T-cell (primary cell): ENCODE measurements around the gene NDUFB10. TPM values are rescaled to one million over a fixed set of nuclear protein-coding genes. Genes with fewer than 3 reads are reported as not detected.

Source experiments
- total RNA-seq, 35 experiments: library from RNA in 6 of 35; stranded (reverse) in 6 of 35; fragments of 120-200 nt in 1 of 35; gene quantifications; one replicate each; pipeline versions ENCODE4 v1.2.1 to v1.2.4 and lab custom pipeline; 2013 to 2026

The NDUFB10 gene
- total RNA-seq, 5 donors from 2014 or later (not counting 1 experiment from before 2014, with no cell fraction given), result 46.3 to 96.5 (median 84.4) TPM

Other genes starting within 250 kb of the NDUFB10 start
- 10 to 100 TPM; 45.1 to 95.9 (median 87.5) TPM for gene NME3, start 188.0 kb upstream of the NDUFB10 start, total RNA-seq
- gene EME2, start 186.7 kb upstream of the NDUFB10 start, total RNA-seq, result 10 to 100 TPM; 23.0 to 50.6 (median 34.5) TPM
- gene MRPS34, start 186.4 kb upstream of the NDUFB10 start, total RNA-seq, result 10 to 100 TPM; 37.5 to 91.2 (median 77.9) TPM
- gene SPSB3, start 177.0 kb upstream of the NDUFB10 start, total RNA-seq, result 100 to 1,000 TPM in 3 of 5 donors, 10 to 100 TPM in 2; 67.3 to 162 (median 139) TPM
- gene NUBP2, start 176.6 kb upstream of the NDUFB10 start, total RNA-seq, result 10 to 100 TPM; 41.2 to 77.0 (median 74.3) TPM
- gene IGFALS, start 165.8 kb upstream of the NDUFB10 start, total RNA-seq, result 1 to 10 TPM in 2 of 5 donors, under 1 TPM in 3; 0.50 to 1.9 (median 0.88) TPM
- gene HAGH, start 132.7 kb upstream of the NDUFB10 start, total RNA-seq, result 100 to 1,000 TPM in 1 of 5 donors, 10 to 100 TPM in 4; 37.6 to 102 (median 70.7) TPM
- gene FAHD1, start 132.3 kb upstream of the NDUFB10 start, total RNA-seq, result 10 to 100 TPM in 3 of 5 donors, 1 to 10 TPM in 2; 6.2 to 15.3 (median 11.2) TPM
- under 1 TPM in 1 of 5 donors, not detected in 4; 0.26 TPM for gene MEIOB, start 87.4 kb upstream of the NDUFB10 start, total RNA-seq
- not detected for gene HS3ST6, start 41.1 kb upstream of the NDUFB10 start, total RNA-seq
- 10 to 100 TPM in 2 of 5 donors, 1 to 10 TPM in 3; 5.6 to 11.9 (median 9.6) TPM for gene MSRB1, start 16.3 kb upstream of the NDUFB10 start, total RNA-seq
- gene RPL3L, start 4.8 kb upstream of the NDUFB10 start, total RNA-seq, result not detected
- 1,000 to 10,000 TPM; 3,208 to 3,662 (median 3,410) TPM for gene RPS2, start 5.3 kb downstream of the NDUFB10 start, total RNA-seq
- gene RNF151, start 7.3 kb downstream of the NDUFB10 start, total RNA-seq, result under 1 TPM in 3 of 5 donors, not detected in 2; 0.38 to 0.66 (median 0.44) TPM
- gene TBL3, start 12.5 kb downstream of the NDUFB10 start, total RNA-seq, result 10 to 100 TPM; 21.1 to 45.6 (median 36.9) TPM
- gene NOXO1, start 21.9 kb downstream of the NDUFB10 start, total RNA-seq, result 1 to 10 TPM in 2 of 5 donors, under 1 TPM in 2, not detected in 1; 0.78 to 2.2 (median 1.3) TPM
- 10 to 100 TPM; 16.1 to 31.9 (median 22.0) TPM for gene GFER, start 24.7 kb downstream of the NDUFB10 start, total RNA-seq
- 1 to 10 TPM; 1.1 to 5.7 (median 1.7) TPM for gene SYNGR3, start 30.4 kb downstream of the NDUFB10 start, total RNA-seq
- gene ZNF598, start 50.3 kb downstream of the NDUFB10 start, total RNA-seq, result 10 to 100 TPM; 44.3 to 73.7 (median 68.8) TPM
- gene NPW, start 60.2 kb downstream of the NDUFB10 start, total RNA-seq, result under 1 TPM in 2 of 5 donors, not detected in 3; 0.43 to 0.44 TPM
- gene NHERF2, start 67.4 kb downstream of the NDUFB10 start, total RNA-seq, result 1 to 10 TPM; 2.9 to 6.8 (median 5.8) TPM
- 10 to 100 TPM in 3 of 5 donors, 1 to 10 TPM in 2; 5.8 to 24.1 (median 18.3) TPM for gene NTHL1, start 88.3 kb downstream of the NDUFB10 start, total RNA-seq
- 100 to 1,000 TPM; 134 to 181 (median 161) TPM for gene TSC2, start 88.4 kb downstream of the NDUFB10 start, total RNA-seq
- gene PKD1, start 176.4 kb downstream of the NDUFB10 start, total RNA-seq, result 100 to 1,000 TPM in 4 of 5 donors, 10 to 100 TPM in 1; 99.4 to 152 (median 137) TPM
- gene RAB26, start 189.1 kb downstream of the NDUFB10 start, total RNA-seq, result under 1 TPM in 2 of 5 donors, not detected in 3; 0.19 to 0.66 TPM
- 10 to 100 TPM; 25.6 to 54.3 (median 43.9) TPM for gene TRAF7, start 196.2 kb downstream of the NDUFB10 start, total RNA-seq
- under 1 TPM in 2 of 5 donors, not detected in 3; 0.06 to 0.47 TPM for gene CASKIN1, start 237.1 kb downstream of the NDUFB10 start, total RNA-seq
- gene MLST8, start 245.9 kb downstream of the NDUFB10 start, total RNA-seq, result 10 to 100 TPM; 26.2 to 32.5 (median 30.2) TPM